ENCODE data around the gene CXCR4.

GRCh38 chr2:136141510-136142149 lies 23.7 kb upstream of the CXCR4 start:
- TF ChIP-seq CTCF (IDR thresholded peaks at IDR 0.05) (no peak), POLR2A (IDR thresholded peaks at IDR 0.05) (no peak)
